HEK293 (cell line): ENCODE data around the gene PROSER3.

Experiments
- BCL11B ChIP-seq: fragments of 450-650 bp; formaldehyde crosslinking; IDR thresholded peaks from 2 replicates; pipeline ENCODE4 v1.5.1; 2016; ENCODE audit warnings: low read depth, missing biosample characterization, missing genetic modification characterization
- CTCF ChIP-seq: fragments of 450-650 bp; formaldehyde crosslinking; IDR thresholded peaks from 2 replicates; pipeline ENCODE4 v1.5.1; 2016; ENCODE audit warnings: missing biosample characterization, missing genetic modification characterization
- GLI4 ChIP-seq: fragments of 450-650 bp; formaldehyde crosslinking; IDR thresholded peaks from 2 replicates; pipeline ENCODE4 v1.5.1; 2016; ENCODE audit warnings: missing biosample characterization, missing genetic modification characterization
- PRDM4 ChIP-seq: fragments of 450-650 bp; formaldehyde crosslinking; IDR thresholded peaks from 2 replicates; pipeline ENCODE4 v1.5.1; 2017; ENCODE audit warnings: missing biosample characterization, missing genetic modification characterization
- ZBTB1 ChIP-seq: fragments of 450-650 bp; formaldehyde crosslinking; IDR thresholded peaks from 2 replicates; pipeline ENCODE4 v1.5.1; 2016; ENCODE audit warnings: missing biosample characterization, missing genetic modification characterization
- ZBTB20 ChIP-seq: fragments of 450-650 bp; formaldehyde crosslinking; IDR thresholded peaks from 2 replicates; pipeline ENCODE4 v1.5.1; 2016; ENCODE audit warnings: missing biosample characterization, missing genetic modification characterization
- ZBTB21 ChIP-seq: fragments of 450-650 bp; formaldehyde crosslinking; IDR thresholded peaks from 2 replicates; pipeline ENCODE4 v1.5.1; 2017; ENCODE audit warnings: missing biosample characterization, missing genetic modification characterization
- ZBTB49 ChIP-seq: fragments of 450-650 bp; formaldehyde crosslinking; IDR thresholded peaks from 2 replicates; pipeline ENCODE4 v1.5.1; 2016; ENCODE audit warnings: missing biosample characterization, missing genetic modification characterization, low read depth
- ZFP37 ChIP-seq: fragments of 450-650 bp; formaldehyde crosslinking; IDR thresholded peaks from 2 replicates; pipeline ENCODE4 v1.5.1; 2016; ENCODE audit warnings: missing biosample characterization, missing genetic modification characterization
- ZNF10 ChIP-seq: fragments of 450-650 bp; formaldehyde crosslinking; IDR thresholded peaks from 2 replicates; pipeline ENCODE4 v1.5.1; 2017; ENCODE audit warnings: missing biosample characterization, missing genetic modification characterization
- ZNF214 ChIP-seq: fragments of 450-650 bp; formaldehyde crosslinking; IDR thresholded peaks from 2 replicates; pipeline ENCODE4 v1.5.1; 2017; ENCODE audit warnings: missing biosample characterization, mild to moderate bottlenecking, missing genetic modification characterization, borderline replicate concordance
- ZNF239 ChIP-seq: fragments of 450-650 bp; formaldehyde crosslinking; IDR thresholded peaks from 2 replicates; pipeline ENCODE4 v1.5.1; 2016; ENCODE audit warnings: missing biosample characterization, missing genetic modification characterization
- ZNF26 ChIP-seq: fragments of 450-650 bp; formaldehyde crosslinking; IDR thresholded peaks from 2 replicates; pipeline ENCODE4 v1.5.1; 2016; ENCODE audit warnings: missing biosample characterization, missing genetic modification characterization
- ZNF280D ChIP-seq: fragments of 450-650 bp; formaldehyde crosslinking; IDR thresholded peaks from 2 replicates; pipeline ENCODE4 v1.5.1; 2016; ENCODE audit warnings: missing biosample characterization, missing genetic modification characterization
- ZNF423 ChIP-seq: fragments of 450-650 bp; formaldehyde crosslinking; IDR thresholded peaks from 2 replicates; pipeline ENCODE4 v1.5.1; 2016; ENCODE audit warnings: missing biosample characterization, missing genetic modification characterization
- ZNF488 ChIP-seq: fragments of 450-650 bp; formaldehyde crosslinking; IDR thresholded peaks from 2 replicates; pipeline ENCODE4 v1.5.1; 2016; ENCODE audit warnings: missing biosample characterization, missing genetic modification characterization
- ZNF571 ChIP-seq: fragments of 450-650 bp; formaldehyde crosslinking; IDR thresholded peaks from 2 replicates; pipeline ENCODE4 v1.5.0; 2017; ENCODE audit warnings: missing biosample characterization, missing genetic modification characterization
- ZNF621 ChIP-seq: fragments of 450-650 bp; formaldehyde crosslinking; IDR thresholded peaks from 2 replicates; pipeline ENCODE4 v1.5.1; 2017; ENCODE audit warnings: missing biosample characterization, missing genetic modification characterization
- ZNF623 ChIP-seq: fragments of 450-650 bp; formaldehyde crosslinking; IDR thresholded peaks from 2 replicates; pipeline ENCODE4 v1.5.1; 2016; ENCODE audit warnings: missing biosample characterization, missing genetic modification characterization
- ZNF664 ChIP-seq: fragments of 450-650 bp; formaldehyde crosslinking; IDR thresholded peaks from 2 replicates; pipeline ENCODE4 v1.5.1; 2016; ENCODE audit warnings: missing biosample characterization, missing genetic modification characterization
- ZNF692 ChIP-seq: fragments of 450-650 bp; formaldehyde crosslinking; IDR thresholded peaks from 2 replicates; pipeline ENCODE4 v1.5.1; 2016; ENCODE audit warnings: missing biosample characterization, missing genetic modification characterization
- ZNF776 ChIP-seq: fragments of 450-650 bp; formaldehyde crosslinking; IDR thresholded peaks from 2 replicates; pipeline ENCODE4 v1.5.0; 2017; ENCODE audit warnings: missing biosample characterization, missing genetic modification characterization, borderline replicate concordance
- ZNF777 ChIP-seq: fragments of 450-650 bp; formaldehyde crosslinking; IDR thresholded peaks from 2 replicates; pipeline ENCODE4 v1.5.1; 2017; ENCODE audit warnings: missing biosample characterization, missing genetic modification characterization, borderline replicate concordance

Gene PROSER3

GRCh38 chr19:35736913-35737886 is 20.8 kb upstream of the PROSER3 start (continued):
- TF ChIP-seq ZNF26 (tag by site-specific recombination) (no peak), ZNF423 (no peak), ZNF488 (tag by site-specific recombination) (no peak), ZNF280D (tag by site-specific recombination) (no peak), PRDM4 (tag by site-specific recombination) (no peak), ZNF664 (tag by site-specific recombination) (no peak), CTCF (tag by site-specific recombination) (peak; percentile 30; the same call in 1 of the 2 replicates), ZBTB21 (tag by site-specific recombination) (no peak), ZNF777 (no peak), ZNF623 (no peak), ZNF692 (tag by site-specific recombination) (peak; percentile 84), ZNF214 (tag by site-specific recombination) (no peak), ZFP37 (tag by site-specific recombination) (no peak), ZBTB49 (tag by site-specific recombination) (no peak), ZBTB20 (no peak), BCL11B (no peak), ZNF621 (tag by site-specific recombination) (no peak), GLI4 (tag by site-specific recombination) (no peak), ZNF239 (tag by site-specific recombination) (no peak), ZNF571 (tag by site-specific recombination) (no peak), ZNF10 (peak; percentile 72), ZBTB1 (tag by site-specific recombination) (no peak), ZNF776 (no peak)
